ENCODE results near the gene SMPD3. TPM values are rescaled to one million over a fixed set of nuclear protein-coding genes. Genes with fewer than 3 reads are reported as not detected.

SMPD3 gene
- total RNA-seq, 4 donors from 2014 or later: 19.0 to 353 (median 206) TPM

- Histone ChIP-seq H3K4me1 (peaks cover 0 to 29% (median 9%) of the 10 kb centered on the region in 4 donors), H3K4me3 (no peak overlapping the region), H3K9me3 (no peaks in the 10 kb centered on the region), H3K27me3 (no peaks in the 10 kb centered on the region), H3K27ac (no peak overlapping the region), H3K36me3 (peaks cover 0 to 39% (median 0%) of the 10 kb centered on the region in 3 donors)
- DNase-seq: no peak
- TF ChIP-seq, protein P1, sequence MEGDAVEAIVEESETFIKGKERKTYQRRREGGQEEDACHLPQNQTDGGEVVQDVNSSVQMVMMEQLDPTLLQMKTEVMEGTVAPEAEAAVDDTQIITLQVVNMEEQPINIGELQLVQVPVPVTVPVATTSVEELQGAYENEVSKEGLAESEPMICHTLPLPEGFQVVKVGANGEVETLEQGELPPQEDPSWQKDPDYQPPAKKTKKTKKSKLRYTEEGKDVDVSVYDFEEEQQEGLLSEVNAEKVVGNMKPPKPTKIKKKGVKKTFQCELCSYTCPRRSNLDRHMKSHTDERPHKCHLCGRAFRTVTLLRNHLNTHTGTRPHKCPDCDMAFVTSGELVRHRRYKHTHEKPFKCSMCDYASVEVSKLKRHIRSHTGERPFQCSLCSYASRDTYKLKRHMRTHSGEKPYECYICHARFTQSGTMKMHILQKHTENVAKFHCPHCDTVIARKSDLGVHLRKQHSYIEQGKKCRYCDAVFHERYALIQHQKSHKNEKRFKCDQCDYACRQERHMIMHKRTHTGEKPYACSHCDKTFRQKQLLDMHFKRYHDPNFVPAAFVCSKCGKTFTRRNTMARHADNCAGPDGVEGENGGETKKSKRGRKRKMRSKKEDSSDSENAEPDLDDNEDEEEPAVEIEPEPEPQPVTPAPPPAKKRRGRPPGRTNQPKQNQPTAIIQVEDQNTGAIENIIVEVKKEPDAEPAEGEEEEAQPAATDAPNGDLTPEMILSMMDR (IDR thresholded peaks at IDR 0.05): no peak
- TF ChIP-seq POLR2A (IDR thresholded peaks at IDR 0.05): no peak
These were observed 67.5 kb downstream of the SMPD3 start for GRCh38 chr16:68380676-68381362.

- H3K27me3 ChIP-seq: no peaks in the 10 kb centered on the region
- no peaks in the 10 kb centered on the region for H3K9me3 ChIP-seq
- DNase-seq: no peak
- H3K36me3 ChIP-seq: peaks cover 0 to 44% (median 0%) of the 10 kb centered on the region in 3 donors
- H3K27ac ChIP-seq: peak overlapping the region in 1 of 4 donors; percentile 17
- H3K4me1 ChIP-seq: peaks cover 0 to 29% (median 9%) of the 10 kb centered on the region in 4 donors
- no peak overlapping the region for H3K4me3 ChIP-seq
- TF ChIP-seq, protein P1 (IDR thresholded peaks at IDR 0.05): no peak
- TF ChIP-seq POLR2A (IDR thresholded peaks at IDR 0.05): no peak
These were observed 68.0 kb downstream of the SMPD3 start for GRCh38 chr16:68380348-68380670.

GRCh38 chr16:68379472-68380347, 68.6 kb downstream of the SMPD3 start:
- Histone ChIP-seq H3K4me3 (no peak overlapping the region), H3K4me1 (peaks cover 0 to 29% (median 9%) of the 10 kb centered on the region in 4 donors), H3K36me3 (peaks cover 0 to 49% (median 0%) of the 10 kb centered on the region in 3 donors), H3K27me3 (no peaks in the 10 kb centered on the region), H3K27ac (peak overlapping the region in 1 of 4 donors; percentile 17), H3K9me3 (no peaks in the 10 kb centered on the region)
- DNase-seq: no peak
- TF ChIP-seq, protein P1 (IDR thresholded peaks at IDR 0.05): no peak
- TF ChIP-seq POLR2A (IDR thresholded peaks at IDR 0.05): no peak

DNA sequence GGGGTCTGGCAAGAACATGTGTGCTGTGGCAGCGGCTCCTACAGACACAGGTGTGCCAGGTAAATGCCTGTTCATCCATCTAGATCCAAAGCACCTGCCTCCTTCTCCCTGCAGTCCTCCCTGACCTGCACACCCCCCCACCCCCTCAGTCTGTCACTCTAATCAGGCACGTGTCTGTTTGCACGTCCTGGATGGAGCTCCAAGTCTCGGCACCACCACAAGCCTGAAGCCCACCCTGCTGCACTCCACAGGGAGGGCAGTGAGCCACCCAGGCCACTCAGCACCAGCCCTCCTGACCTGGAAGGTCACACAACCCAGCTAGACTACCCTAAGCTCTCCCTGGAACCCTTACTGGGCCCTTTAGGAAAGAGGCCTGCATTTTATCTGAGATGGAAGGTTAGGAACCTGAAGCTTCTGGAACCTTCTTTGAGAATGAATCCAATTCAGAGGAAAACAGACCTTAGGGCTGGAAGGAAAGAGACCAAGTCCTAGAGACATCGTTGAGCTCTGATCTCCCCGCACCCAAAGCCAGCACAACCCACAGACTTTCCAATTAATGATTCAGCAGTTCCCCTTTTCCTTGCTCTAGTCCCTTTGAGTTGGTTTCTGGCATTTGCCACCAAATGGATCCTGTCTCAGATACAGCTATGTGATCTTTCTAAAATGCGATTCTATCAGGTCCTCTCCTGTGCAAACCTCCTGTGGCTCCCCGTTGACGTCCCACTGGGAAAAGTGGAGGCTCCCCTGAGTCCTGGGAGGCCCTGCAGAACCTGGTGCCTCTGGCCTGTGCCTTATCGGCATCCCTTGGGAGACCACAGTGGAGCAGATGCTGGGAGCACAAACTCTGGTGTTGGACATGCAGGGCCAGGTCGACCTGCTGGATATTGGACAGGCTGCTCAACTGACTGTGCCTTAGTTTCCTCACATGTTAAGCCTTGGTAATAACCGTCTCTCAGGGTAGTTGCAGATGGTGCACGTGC, 69.6 kb downstream of the SMPD3 start:
- Histone ChIP-seq H3K4me1 (peaks cover 0 to 20% (median 9%) of the 10 kb centered on the region in 4 donors), H3K4me3 (no peak overlapping the region), H3K27ac (no peak overlapping the region), H3K27me3 (no peaks in the 10 kb centered on the region), H3K36me3 (peaks cover 0 to 53% (median 0%) of the 10 kb centered on the region in 3 donors), H3K9me3 (no peaks in the 10 kb centered on the region)
- no peak for DNase-seq
- TF ChIP-seq POLR2A (IDR thresholded peaks at IDR 0.05): no peak
- TF ChIP-seq, protein P1 (IDR thresholded peaks at IDR 0.05): no peak
